ENCODE results near the gene PPME1. TPM values are rescaled to one million over a fixed set of nuclear protein-coding genes. Genes with fewer than 3 reads are reported as not detected.

PPME1 gene
- total RNA-seq, 1 donor from 2014 or later: 45.0 TPM

- H3K27me3 Mint-ChIP-seq: no peaks in the 10 kb centered on the region
- no peak overlapping the region for H3K27ac Mint-ChIP-seq
- no peaks in the 10 kb centered on the region for H3K9me3 Mint-ChIP-seq
- H3K4me1 Mint-ChIP-seq (ENCODE audit: unreplicated experiment): peaks cover 9% of the 10 kb centered on the region
- H3K36me3 Mint-ChIP-seq: peaks cover 10% of the 10 kb centered on the region
- TF ChIP-seq CTCF (conservative IDR thresholded peaks at IDR 0.05): no peak
- DNase-seq (ENCODE audit: extremely low spot score, unreplicated experiment): no peak
- no peak overlapping the region for H3K4me3 Mint-ChIP-seq
Measured at GRCh38 chr11:74175920-74176319, 4.8 kb downstream of the PPME1 start.

GRCh38 chr11:74179234-74180052 is 8.4 kb downstream of the PPME1 start:
- no peak for DNase-seq (ENCODE audit: extremely low spot score, unreplicated experiment)
- Mint-ChIP-seq H3K4me3 (no peak overlapping the region), H3K4me1 (ENCODE audit: unreplicated experiment) (peaks cover 5% of the 10 kb centered on the region), H3K36me3 (peaks cover 10% of the 10 kb centered on the region), H3K27ac (no peak overlapping the region), H3K27me3 (no peaks in the 10 kb centered on the region), H3K9me3 (no peaks in the 10 kb centered on the region)
- no peak for TF ChIP-seq CTCF (conservative IDR thresholded peaks at IDR 0.05)

- peaks cover 3% of the 10 kb centered on the region for H3K4me1 Mint-ChIP-seq (ENCODE audit: unreplicated experiment)
- DNase-seq (ENCODE audit: extremely low spot score, unreplicated experiment): no peak
- H3K27me3 Mint-ChIP-seq: no peaks in the 10 kb centered on the region
- no peak overlapping the region for H3K27ac Mint-ChIP-seq
- H3K36me3 Mint-ChIP-seq: peaks cover 9% of the 10 kb centered on the region
- no peak for TF ChIP-seq CTCF (conservative IDR thresholded peaks at IDR 0.05)
- H3K4me3 Mint-ChIP-seq: no peak overlapping the region
- H3K9me3 Mint-ChIP-seq: no peaks in the 10 kb centered on the region
Measured at GRCh38 chr11:74182635-74183034, 11.5 kb downstream of the PPME1 start.

- Mint-ChIP-seq H3K9me3 (no peaks in the 10 kb centered on the region), H3K4me1 (ENCODE audit: unreplicated experiment) (no peaks in the 10 kb centered on the region), H3K27ac (no peak overlapping the region), H3K27me3 (no peaks in the 10 kb centered on the region), H3K4me3 (no peak overlapping the region), H3K36me3 (peaks cover 12% of the 10 kb centered on the region)
- no peak for TF ChIP-seq CTCF (conservative IDR thresholded peaks at IDR 0.05)
- no peak for DNase-seq (ENCODE audit: extremely low spot score, unreplicated experiment)
Measured at GRCh38 chr11:74185285-74185684, 14.2 kb downstream of the PPME1 start.

- DNase-seq (ENCODE audit: extremely low spot score, unreplicated experiment): no peak
- Mint-ChIP-seq H3K27me3 (no peaks in the 10 kb centered on the region), H3K27ac (no peak overlapping the region), H3K4me3 (no peak overlapping the region), H3K36me3 (peaks cover 16% of the 10 kb centered on the region), H3K9me3 (peaks cover 1% of the 10 kb centered on the region), H3K4me1 (ENCODE audit: unreplicated experiment) (no peaks in the 10 kb centered on the region)
- TF ChIP-seq CTCF (conservative IDR thresholded peaks at IDR 0.05): no peak
Measured at GRCh38 chr11:74185695-74186094, 14.6 kb downstream of the PPME1 start.
